H9 (cell line): ENCODE measurements around the gene ATP11B. TPM values are rescaled to one million over a fixed set of nuclear protein-coding genes. Genes with fewer than 3 reads are reported as not detected.

Source experiments
- DNase-seq: peaks from one replicate; pipeline ENCODE4 v3.0.0-alpha.2; 2017
- H2AFZ ChIP-seq: one replicate; pipeline ENCODE4 v1.6.1; 2013; ENCODE audit warnings: mild to moderate bottlenecking, low read length, control low read depth, moderate library complexity
- H2AK5ac ChIP-seq: 2 replicates; pipeline ENCODE4 v1.6.1; 2013; ENCODE audit warnings: low read length, control low read depth, mixed read lengths; ENCODE audit not compliant: insufficient read length
- H2BK120ac ChIP-seq: one replicate; pipeline ENCODE4 v1.6.1; 2013; ENCODE audit warnings: low read depth, mild to moderate bottlenecking, low read length, control low read depth, inconsistent platforms; ENCODE audit not compliant: poor library complexity, severe bottlenecking
- H2BK12ac ChIP-seq: 2 replicates; pipeline ENCODE4 v1.6.1; 2013; ENCODE audit warnings: low read length, control low read depth, mixed read lengths, low read depth; ENCODE audit not compliant: insufficient read length
- H2BK15ac ChIP-seq: 2 replicates; pipeline ENCODE4 v1.6.1; 2013; ENCODE audit warnings: low read depth, low read length, control low read depth
- H2BK20ac ChIP-seq: one replicate; pipeline ENCODE4 v1.6.1; 2013; ENCODE audit warnings: low read depth, mild to moderate bottlenecking, low read length, control low read depth, inconsistent platforms; ENCODE audit not compliant: poor library complexity, severe bottlenecking
- H2BK5ac ChIP-seq: 2 replicates; pipeline ENCODE4 v1.6.1; 2013; ENCODE audit warnings: low read length, control low read depth, mixed read lengths; ENCODE audit not compliant: insufficient read length
- H3K14ac ChIP-seq: 2 replicates; pipeline ENCODE4 v1.6.1; 2013; ENCODE audit warnings: low read length, control low read depth; ENCODE audit not compliant: insufficient read depth
- H3K18ac ChIP-seq: 2 replicates; pipeline ENCODE4 v1.6.1; 2013; ENCODE audit warnings: low read depth, mild to moderate bottlenecking, mixed read lengths, low read length, control low read depth; ENCODE audit not compliant: insufficient read length
- H3K23ac ChIP-seq: 2 replicates; pipeline ENCODE4 v1.6.1; 2013; ENCODE audit warnings: low read length, control low read depth, mixed read lengths, low read depth; ENCODE audit not compliant: insufficient read length
- H3K23me2 ChIP-seq: 2 replicates; pipeline ENCODE4 v1.6.1; 2013; ENCODE audit warnings: low read depth, mild to moderate bottlenecking, mixed read lengths, low read length, control low read depth; ENCODE audit not compliant: insufficient read length, poor library complexity, severe bottlenecking
- H3K27ac ChIP-seq: 2 replicates; pipeline ENCODE4 v1.5.1; 2013; ENCODE audit warnings: low read length, control low read depth, mixed read lengths, low read depth; ENCODE audit not compliant: insufficient read length
- H3K27me3 ChIP-seq: 2 replicates; pipeline ENCODE4 v1.6.1; 2013; ENCODE audit warnings: low read length, control low read depth, inconsistent platforms; ENCODE audit not compliant: insufficient read depth
- H3K4ac ChIP-seq: 2 replicates; pipeline ENCODE4 v1.6.1; 2013; ENCODE audit warnings: low read depth, mild to moderate bottlenecking, control low read depth, inconsistent platforms, low read length, moderate library complexity
- H3K4me1 ChIP-seq: 2 replicates; pipeline ENCODE4 v1.6.1; 2013; ENCODE audit warnings: low read length, control low read depth, inconsistent platforms; ENCODE audit not compliant: insufficient read depth
- H3K4me2 ChIP-seq: 2 replicates; pipeline ENCODE4 v1.6.1; 2013; ENCODE audit warnings: low read length, control low read depth, mixed read lengths; ENCODE audit not compliant: insufficient read length, insufficient read depth
- H3K56ac ChIP-seq: 2 replicates; pipeline ENCODE4 v1.6.1; 2013; ENCODE audit warnings: low read depth, mild to moderate bottlenecking, mixed read lengths, low read length, control low read depth; ENCODE audit not compliant: insufficient read length
- H3K79me1 ChIP-seq: 2 replicates; pipeline ENCODE4 v1.6.1; 2013; ENCODE audit warnings: low read depth, mild to moderate bottlenecking, moderate library complexity, low read length, control low read depth, inconsistent platforms; ENCODE audit not compliant: insufficient read depth, poor library complexity, severe bottlenecking
- H3K79me2 ChIP-seq: 2 replicates; pipeline ENCODE4 v1.6.1; 2013; ENCODE audit warnings: low read length, control low read depth, inconsistent platforms; ENCODE audit not compliant: insufficient read depth
- H3K9ac ChIP-seq: 2 replicates; pipeline ENCODE4 v1.6.1; 2013; ENCODE audit warnings: low read length, control low read depth, mixed read lengths; ENCODE audit not compliant: insufficient read length; ENCODE audit errors: extremely low read depth
- H3K9me3 ChIP-seq: one replicate; pipeline ENCODE4 v1.6.1; 2013; ENCODE audit warnings: low read depth, low read length, inconsistent platforms; ENCODE audit not compliant: control insufficient read depth
- H3T11ph ChIP-seq: one replicate; pipeline ENCODE4 v1.6.1; 2013; ENCODE audit warnings: mild to moderate bottlenecking, low read length, control low read depth, inconsistent platforms
- H4K20me1 ChIP-seq: one replicate; pipeline ENCODE4 v1.6.1; 2013; ENCODE audit not compliant: control insufficient read depth, insufficient read length, insufficient read depth
- H4K5ac ChIP-seq: 2 replicates; pipeline ENCODE4 v1.6.1; 2013; ENCODE audit warnings: low read depth, mild to moderate bottlenecking, mixed read lengths, low read length, control low read depth; ENCODE audit not compliant: insufficient read length
- H4K8ac ChIP-seq: replicated peaks from 2 replicates; pipeline ENCODE4 v1.6.1; 2013; ENCODE audit warnings: low read length, control low read depth, mixed read lengths, low read depth; ENCODE audit not compliant: insufficient read length
- H4K91ac ChIP-seq: 2 replicates; pipeline ENCODE4 v1.6.1; 2013; ENCODE audit warnings: low read depth, mild to moderate bottlenecking, moderate library complexity, mixed read lengths, low read length, control low read depth; ENCODE audit not compliant: insufficient read length
- H3K27ac Mint-ChIP-seq, 3 experiments: 2 replicates in 2 of 3; 3 replicates in 1 of 3; pipeline ENCODE4 v1.8.0; 2020 to 2021; ENCODE audit warnings: mixed read lengths in 3 of 3, mild to moderate bottlenecking in 1 of 3, moderate library complexity in 1 of 3
- H3K27me3 Mint-ChIP-seq: 2 replicates; pipeline ENCODE4 v1.8.0; 2021; ENCODE audit warnings: low read depth, mild to moderate bottlenecking, moderate library complexity, mixed read lengths
- H3K36me3 Mint-ChIP-seq, 3 experiments: 2 replicates in 2 of 3; 3 replicates in 1 of 3; pipeline ENCODE4 v1.8.0; 2020 to 2021; ENCODE audit warnings: low read depth in 3 of 3, mixed read lengths in 3 of 3; ENCODE audit not compliant: insufficient read depth in 1 of 3
- H3K4me1 Mint-ChIP-seq, 2 experiments: 2 replicates each; pipeline ENCODE4 v1.8.0; 2020; ENCODE audit warnings: mixed read lengths in 2 of 2
- H3K4me3 Mint-ChIP-seq, 2 experiments: 2 replicates in 1 of 2; 3 replicates in 1 of 2; pipeline ENCODE4 v1.8.0; 2020 to 2021; ENCODE audit warnings: mild to moderate bottlenecking in 2 of 2, mixed read lengths in 2 of 2, moderate library complexity in 1 of 2
- H3K9me3 Mint-ChIP-seq, 2 experiments: 2 replicates in 1 of 2; 3 replicates in 1 of 2; pipeline ENCODE4 v1.8.0; 2020; ENCODE audit warnings: mild to moderate bottlenecking in 2 of 2, mixed read lengths in 2 of 2, moderate library complexity in 1 of 2
- WGBS: extraction: QIAGEN DNeasy Blood & Tissue Kit; methylation state at CpG from one replicate; pipeline ENCODE4 v1.1.7; 2013; ENCODE audit warnings: missing lambda C conversion rate, low lambda C conversion rate, mixed read lengths; ENCODE audit not compliant: insufficient read length; ENCODE audit errors: extremely low coverage; 5-methylcytosine and 5-hydroxymethylcytosine counted together
- total RNA-seq: library from RNA; stranded (reverse); gene quantifications from 2 replicates; pipeline ENCODE4 v1.2.1, GENCODE V29; 2021
- TF ChIP-seq, protein P1 (sequence below): fragments of 200-600 bp; sonication (generic); conservative IDR thresholded peaks from 3 replicates; pipeline ENCODE4 v1.8.0; 2021; ENCODE audit warnings: antibody characterized with exemption, mild to moderate bottlenecking

ATP11B gene
- total RNA-seq, 1 experiment from 2014 or later: 30.0 TPM

- TF ChIP-seq, protein P1, sequence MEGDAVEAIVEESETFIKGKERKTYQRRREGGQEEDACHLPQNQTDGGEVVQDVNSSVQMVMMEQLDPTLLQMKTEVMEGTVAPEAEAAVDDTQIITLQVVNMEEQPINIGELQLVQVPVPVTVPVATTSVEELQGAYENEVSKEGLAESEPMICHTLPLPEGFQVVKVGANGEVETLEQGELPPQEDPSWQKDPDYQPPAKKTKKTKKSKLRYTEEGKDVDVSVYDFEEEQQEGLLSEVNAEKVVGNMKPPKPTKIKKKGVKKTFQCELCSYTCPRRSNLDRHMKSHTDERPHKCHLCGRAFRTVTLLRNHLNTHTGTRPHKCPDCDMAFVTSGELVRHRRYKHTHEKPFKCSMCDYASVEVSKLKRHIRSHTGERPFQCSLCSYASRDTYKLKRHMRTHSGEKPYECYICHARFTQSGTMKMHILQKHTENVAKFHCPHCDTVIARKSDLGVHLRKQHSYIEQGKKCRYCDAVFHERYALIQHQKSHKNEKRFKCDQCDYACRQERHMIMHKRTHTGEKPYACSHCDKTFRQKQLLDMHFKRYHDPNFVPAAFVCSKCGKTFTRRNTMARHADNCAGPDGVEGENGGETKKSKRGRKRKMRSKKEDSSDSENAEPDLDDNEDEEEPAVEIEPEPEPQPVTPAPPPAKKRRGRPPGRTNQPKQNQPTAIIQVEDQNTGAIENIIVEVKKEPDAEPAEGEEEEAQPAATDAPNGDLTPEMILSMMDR: no peak
- no peak overlapping the region for H4K5ac ChIP-seq
- no peak overlapping the region for H3K14ac ChIP-seq
- H2BK20ac ChIP-seq: no peak overlapping the region
- Mint-ChIP-seq H3K27ac (no peak overlapping the region), H3K36me3 (no peaks in the 10 kb centered on the region), H3K27me3 (no peaks in the 10 kb centered on the region), H3K4me1 (peaks cover 13 to 14% of the 10 kb centered on the region in 2 experiments), H3K4me3 (no peak overlapping the region), H3K9me3 (no peaks in the 10 kb centered on the region)
- H3K18ac ChIP-seq: no peak overlapping the region
- DNase-seq: no peak
- no peak overlapping the region for H2BK15ac ChIP-seq
- no peak overlapping the region for H3K4ac ChIP-seq
- no peak overlapping the region for H2BK12ac ChIP-seq
- H3K27me3 ChIP-seq: no peaks in the 10 kb centered on the region
- H2AFZ ChIP-seq: no peak overlapping the region
- H4K8ac ChIP-seq: no peak overlapping the region
- no peak overlapping the region for H2BK120ac ChIP-seq
- H3K79me1 ChIP-seq: no peaks in the 10 kb centered on the region
- H3K27ac ChIP-seq: no peak overlapping the region
- H4K91ac ChIP-seq: no peak overlapping the region
- no peaks in the 10 kb centered on the region for H3K23me2 ChIP-seq
- no peaks in the 10 kb centered on the region for H3K9me3 ChIP-seq
- H3K4me2 ChIP-seq: no peak overlapping the region
- no peak overlapping the region for H3T11ph ChIP-seq
- H2AK5ac ChIP-seq: no peak overlapping the region
- no CpG with 5 or more reads among the region's 4 CpGs for WGBS
- H4K20me1 ChIP-seq: no peaks in the 10 kb centered on the region
- no peak overlapping the region for H3K56ac ChIP-seq
- no peaks in the 10 kb centered on the region; the same call in 1 of the 2 replicates for H3K79me2 ChIP-seq
- no peak overlapping the region for H3K23ac ChIP-seq
- H3K4me1 ChIP-seq: no peaks in the 10 kb centered on the region; the same call in 1 of the 2 replicates
- H3K9ac ChIP-seq: no peak overlapping the region
- H2BK5ac ChIP-seq: no peak overlapping the region
These were observed 10.3 kb downstream of the ATP11B start for GRCh38 chr3:182803596-182803995.
